NOMO-1 (cell line): ENCODE results near the gene MAP10.

Experiments
- DNase-seq, 2 experiments: peaks; one replicate each; lab custom pipeline; 2025; ENCODE audit not compliant: unreplicated experiment in 2 of 2; lab: John Stamatoyannopoulos, UW

MAP10 gene

GRCh38 chr1:232797856-232798510 lies 7.2 kb upstream of the MAP10 start:
- DNase-seq = no peak

GRCh38 chr1:232798920-232799319 lies 6.3 kb upstream of the MAP10 start:
- no peak for DNase-seq

GRCh38 chr1:232806186-232806510 lies 932 bp downstream of the MAP10 start:
- no peak for DNase-seq

- no peak for DNase-seq
Observed at GRCh38 chr1:232810856-232811255, 5.6 kb downstream of the MAP10 start.

- no peak for DNase-seq
Observed at GRCh38 chr1:232812560-232812959, 7.3 kb downstream of the MAP10 start.

GRCh38 chr1:232813097-232813496 lies 7.9 kb downstream of the MAP10 start:
- no peak for DNase-seq

GRCh38 chr1:232813760-232814159 lies 8.5 kb downstream of the MAP10 start:
- peak in 1 of 2 experiments; percentile 21 for DNase-seq

GRCh38 chr1:232816324-232816723 lies 11.1 kb downstream of the MAP10 start:
- no peak for DNase-seq

GRCh38 chr1:232818040-232818439 lies 12.8 kb downstream of the MAP10 start:
- no peak for DNase-seq

- DNase-seq = no peak
Observed at GRCh38 chr1:232820431-232820830, 15.2 kb downstream of the MAP10 start.

GRCh38 chr1:232822530-232822929 lies 17.3 kb downstream of the MAP10 start:
- no peak for DNase-seq

GRCh38 chr1:232826318-232826717 lies 21.1 kb downstream of the MAP10 start:
- no peak for DNase-seq

- DNase-seq = no peak
Observed at GRCh38 chr1:232830661-232831060, 25.4 kb downstream of the MAP10 start.

GRCh38 chr1:232831895-232832294 lies 26.7 kb downstream of the MAP10 start:
- DNase-seq = no peak

GRCh38 chr1:232834066-232834465 lies 28.9 kb downstream of the MAP10 start:
- DNase-seq = no peak

- no peak for DNase-seq
Observed at GRCh38 chr1:232835166-232835565, 29.9 kb downstream of the MAP10 start.

- no peak for DNase-seq
Observed at GRCh38 chr1:232837087-232837486, 31.9 kb downstream of the MAP10 start.

- no peak for DNase-seq
Observed at GRCh38 chr1:232841823-232842565, 36.8 kb downstream of the MAP10 start.

GRCh38 chr1:232844791-232845190 lies 39.6 kb downstream of the MAP10 start:
- DNase-seq = no peak

- no peak for DNase-seq
Observed at GRCh38 chr1:232845406-232845955, 40.3 kb downstream of the MAP10 start.

GRCh38 chr1:232851532-232851931 lies 46.3 kb downstream of the MAP10 start:
- no peak for DNase-seq
